ENCODE data around the gene TAAR1.
"Not testable (repeated sequence)": the region's sequence is repeated elsewhere in the genome, so short reads cannot be mapped to it uniquely, and the experiment has no call there.

The TAAR1 gene

DNA sequence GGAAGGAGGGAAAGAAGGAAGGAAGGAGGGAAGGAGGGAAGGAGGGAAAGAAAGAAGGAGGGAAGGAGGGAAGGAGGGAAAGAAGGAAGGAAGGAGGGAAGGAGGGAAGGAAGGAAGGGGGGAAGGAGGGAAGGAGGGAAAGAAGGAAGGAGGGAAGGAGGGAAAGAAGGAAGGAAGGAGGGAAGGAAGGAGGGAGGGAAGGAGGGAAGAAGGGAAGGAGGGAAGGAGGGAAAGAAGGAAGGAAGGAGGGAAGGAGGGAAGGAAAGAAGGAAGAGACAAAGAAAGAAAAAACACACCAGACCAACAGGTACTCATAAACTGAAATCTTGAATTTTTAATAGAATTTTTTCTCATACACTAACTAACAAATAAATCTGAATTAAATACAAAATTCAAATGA lies 58.1 kb downstream of the TAAR1 start:
- H3K27ac ChIP-seq (ENCODE audit: insufficient read depth, low read depth, low read length, poor library complexity, severe bottlenecking); H3K9me3 ChIP-seq (ENCODE audit: control insufficient read depth, low read length); H3K27me3 ChIP-seq (ENCODE audit: control insufficient read depth, insufficient read depth, low read length, poor library complexity, severe bottlenecking); H3K4me3 ChIP-seq (ENCODE audit: insufficient read depth, low read depth, low read length); H3K4me1 ChIP-seq (ENCODE audit: control insufficient read depth, insufficient read depth, low read length); H3K36me3 ChIP-seq (ENCODE audit: control insufficient read depth, insufficient read depth, low read length): not testable (repeated sequence)

DNA sequence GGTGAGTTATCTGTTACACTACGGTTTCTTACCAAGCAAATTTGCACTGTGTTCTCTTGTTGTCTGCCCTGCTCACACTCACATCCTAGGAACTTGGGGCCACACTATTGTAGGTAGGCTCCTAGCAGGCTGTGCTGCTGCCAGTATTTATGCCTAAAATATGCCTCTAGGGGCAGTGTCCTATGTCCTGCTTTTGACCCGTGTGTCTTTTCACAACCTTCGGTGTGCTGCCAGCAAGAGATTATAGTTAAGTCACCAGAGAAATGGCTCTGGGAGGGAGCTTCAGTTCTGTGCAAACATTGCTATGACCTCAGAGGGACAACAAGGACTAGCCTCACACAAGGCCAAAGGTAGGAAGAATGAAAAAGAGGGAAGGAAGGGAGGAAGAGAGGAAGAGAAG lies 60.5 kb downstream of the TAAR1 start:
- Histone ChIP-seq H3K9me3 (ENCODE audit: control insufficient read depth, low read length) (no peaks in the 10 kb centered on the region), H3K4me1 (ENCODE audit: control insufficient read depth, insufficient read depth, low read length) (no peaks in the 10 kb centered on the region), H3K27me3 (ENCODE audit: control insufficient read depth, insufficient read depth, low read length, poor library complexity, severe bottlenecking) (no peaks in the 10 kb centered on the region), H3K27ac (ENCODE audit: insufficient read depth, low read depth, low read length, poor library complexity, severe bottlenecking) (no peak overlapping the region), H3K36me3 (ENCODE audit: control insufficient read depth, insufficient read depth, low read length) (no peaks in the 10 kb centered on the region), H3K4me3 (ENCODE audit: insufficient read depth, low read depth, low read length) (no peak overlapping the region)
- 55 to 57% methylated on average over 3 of the region's 3 CpGs for WGBS, 2 experiments

DNA sequence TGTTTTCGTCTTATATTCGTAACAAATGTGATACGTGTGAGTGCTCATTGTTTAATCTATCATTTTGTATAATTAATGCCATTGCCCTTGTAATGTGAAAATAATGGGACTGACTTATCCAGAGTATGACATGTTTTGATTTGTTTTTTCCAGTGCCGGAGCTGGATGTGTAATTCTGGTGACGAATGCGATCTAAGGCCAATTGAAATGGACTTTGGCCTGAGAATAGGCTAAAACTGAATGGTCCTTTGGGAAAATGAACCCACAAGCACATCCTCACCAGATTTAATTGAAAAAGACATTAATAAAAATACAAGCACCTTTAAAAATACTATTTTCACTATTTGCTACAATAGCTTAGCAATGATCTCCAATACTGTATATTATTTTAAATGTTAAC lies 62.8 kb downstream of the TAAR1 start:
- no peaks in the 10 kb centered on the region for H3K9me3 ChIP-seq (ENCODE audit: control insufficient read depth, low read length)
- H3K27ac ChIP-seq (ENCODE audit: insufficient read depth, low read depth, low read length, poor library complexity, severe bottlenecking), result no peak overlapping the region
- H3K36me3 ChIP-seq (ENCODE audit: control insufficient read depth, insufficient read depth, low read length), result no peaks in the 10 kb centered on the region
- H3K27me3 ChIP-seq (ENCODE audit: control insufficient read depth, insufficient read depth, low read length, poor library complexity, severe bottlenecking), result no peaks in the 10 kb centered on the region
- WGBS, 2 experiments, result 86 to 94% methylated on average over 5 to 6 of the region's 6 CpGs
- H3K4me1 ChIP-seq (ENCODE audit: control insufficient read depth, insufficient read depth, low read length), result no peaks in the 10 kb centered on the region
- H3K4me3 ChIP-seq (ENCODE audit: insufficient read depth, low read depth, low read length), result no peak overlapping the region
